Measurements from ENCODE around the gene NLRC5.
A peak's percentile ranks its signal among the peaks of the same experiment; 100 is the strongest.
"Not testable (repeated sequence)": the region's sequence is repeated elsewhere in the genome, so short reads cannot be mapped to it uniquely, and the experiment has no call there.

Gene NLRC5

GRCh38 chr16:56982695-56983094 lies 6.7 kb upstream of the NLRC5 start:
- no peak for DNase-seq

GRCh38 chr16:56983211-56983751 lies 6.1 kb upstream of the NLRC5 start:
- no peak for DNase-seq

GRCh38 chr16:56984639-56985038 lies 4.7 kb upstream of the NLRC5 start:
- no peak for DNase-seq

GRCh38 chr16:56985288-56985961 lies 3.9 kb upstream of the NLRC5 start:
- DNase-seq: no peak

- DNase-seq: no peak
Measured at GRCh38 chr16:56985962-56986360, 3.4 kb upstream of the NLRC5 start.

GRCh38 chr16:56986361-56986760 lies 3.0 kb upstream of the NLRC5 start:
- no peak for DNase-seq

GRCh38 chr16:56986908-56987307 lies 2.4 kb upstream of the NLRC5 start:
- not testable (repeated sequence) for DNase-seq

- no peak for DNase-seq
Measured at GRCh38 chr16:56987692-56988091, 1.7 kb upstream of the NLRC5 start.

GRCh38 chr16:56988161-56988947 lies 1.0 kb upstream of the NLRC5 start:
- DNase-seq: no peak

GRCh38 chr16:56989988-56990387 lies 631 bp downstream of the NLRC5 start:
- peak; percentile 22 for DNase-seq

GRCh38 chr16:56990407-56991286 lies 1.3 kb downstream of the NLRC5 start:
- DNase-seq: peak; percentile 52

GRCh38 chr16:56992431-56992830 lies 3.1 kb downstream of the NLRC5 start:
- DNase-seq: not testable (repeated sequence)

GRCh38 chr16:56993204-56993603 lies 3.8 kb downstream of the NLRC5 start:
- DNase-seq: no peak

GRCh38 chr16:56994311-56994710 lies 5.0 kb downstream of the NLRC5 start:
- DNase-seq: no peak

GRCh38 chr16:56995136-56995805 lies 5.9 kb downstream of the NLRC5 start:
- DNase-seq: no peak

- DNase-seq: no peak
Measured at GRCh38 chr16:56997264-56997663, 7.9 kb downstream of the NLRC5 start.

- no peak for DNase-seq
Measured at GRCh38 chr16:56997931-56998330, 8.6 kb downstream of the NLRC5 start.

GRCh38 chr16:56998352-56998751 lies 9.0 kb downstream of the NLRC5 start:
- no peak for DNase-seq

- no peak for DNase-seq
Measured at GRCh38 chr16:56998861-56999260, 9.5 kb downstream of the NLRC5 start.

- DNase-seq: peak; percentile 35
Measured at GRCh38 chr16:56999409-57000270, 10.3 kb downstream of the NLRC5 start.

GRCh38 chr16:57000271-57001025 lies 11.1 kb downstream of the NLRC5 start:
- peak; percentile 64 for DNase-seq
